Right lobe of liver (tissue), 6 donors: ENCODE data around the gene DOLPP1. TPM values are rescaled to one million over a fixed set of nuclear protein-coding genes. Genes with fewer than 3 reads are reported as not detected.

Experiments
- ATAC-seq, 4 donors: fragments of 200-7000 bp; cut with Tn5 transposase; one replicate each; pipeline ENCODE4 v1.9.1; 2020; ENCODE audit warnings: mild to moderate bottlenecking in 4 of 4, moderate library complexity in 4 of 4
- DNase-seq, 3 donors: peaks; one replicate each; pipeline ENCODE4 v3.0.0-alpha.2; 2020
- H3K27ac ChIP-seq, 3 donors: fragments of 200-600 bp; one replicate each; pipeline ENCODE4 v1.8.0; 2022
- H3K27me3 ChIP-seq, 2 donors: fragments of 200-600 bp; one replicate each; pipeline ENCODE4 v1.8.0; 2022
- H3K36me3 ChIP-seq, 4 donors: fragments of 200-600 bp; sonication (generic) in 1 of 4; one replicate each; pipeline versions ENCODE4 v1.5.1 to v1.8.0; 2017 to 2022; ENCODE audit warnings: control low read depth in 1 of 4
- H3K4me1 ChIP-seq, 4 donors: fragments of 200-600 bp; sonication (generic) in 1 of 4; one replicate each; pipeline versions ENCODE4 v1.5.1 to v1.8.0; 2017 to 2022; ENCODE audit warnings: control low read depth in 1 of 4
- H3K4me3 ChIP-seq, 3 donors: fragments of 200-600 bp; one replicate each; pipeline ENCODE4 v1.8.0; 2022
- H3K9me3 ChIP-seq, 4 donors: fragments of 200-600 bp; sonication (generic) in 1 of 4; one replicate each; pipeline versions ENCODE4 v1.5.1 to v1.8.0; 2017 to 2022; ENCODE audit warnings: control low read depth in 1 of 4
- CTCF ChIP-seq, 4 donors: fragments of 200-600 bp in 3 of 4; fragments of 450-650 bp in 1 of 4; IDR thresholded peaks; one replicate each; pipeline versions ENCODE4 v1.5.1 to v1.8.0; 2016 to 2022; ENCODE audit warnings: antibody characterized with exemption in 4 of 4, mild to moderate bottlenecking in 2 of 4
- POLR2A ChIP-seq: fragments of 450-650 bp; IDR thresholded peaks from one replicate; pipeline ENCODE4 v1.6.1; 2017; ENCODE audit warnings: antibody characterized with exemption, mild to moderate bottlenecking
- WGBS: methylation state at CpG from one replicate; pipeline ENCODE4 v1.1.6; 2018; ENCODE audit warnings: low coverage, low lambda C conversion rate; ENCODE audit not compliant: insufficient coverage; ENCODE audit errors: missing lambda C conversion rate; 5-methylcytosine and 5-hydroxymethylcytosine counted together
- intact Hi-C, 2 donors: fragments of 100-400 bp; cut with DNase I; formaldehyde crosslinking; loops; one replicate each; pipeline versions ENCODE4 v1.11.2 to v1.14.1; 2022
- total RNA-seq, 6 experiments: library from RNA; depleted of rRNA in 2 of 6; stranded (reverse); fragments of >200 nt in 2 of 6; fragmentation: NEBNext Ultra II Directional in 3 of 6; extraction: Animal tissue kit (Norgen Biotek cat#: 25700) in 3 of 6; gene quantifications; one replicate each; pipeline versions ENCODE4 v1.1.0 to v1.2.4, GENCODE V29; 2016 to 2023
- donor health status: DM: no; HTN: yes; CAD: no.
- donor health status: DM: no; HTN: no; CAD: no.
- donor health status: DM: no; HTN: no; CAD: no.
- donor health status: DM: no; HTN: yes; CAD: no.
- donor health status: DM: no; HTN: yes; CAD: no.

DOLPP1 gene
- total RNA-seq, 6 experiments from 2014 or later: 10.1 to 16.8 (median 13.3) TPM

GRCh38 chr9:129081388-129081904, 535 bp downstream of the DOLPP1 start:
- no peak for TF ChIP-seq POLR2A
- TF ChIP-seq CTCF (IDR thresholded peaks at IDR 0.05): no peak
- no peaks in the 10 kb centered on the region for H3K9me3 ChIP-seq
- H3K27ac ChIP-seq: peak overlapping the region; percentile 48 to 78 (median 61)
- peak overlapping the region; percentile 83 to 93 (median 90) for H3K4me3 ChIP-seq
- 2% methylated on average over 7 of the region's 30 CpGs for WGBS
- ATAC-seq (no peak), DNase-seq (peak in 1 of 3 donors; percentile 55)
- intact Hi-C loops: no loop called here
- no peaks in the 10 kb centered on the region for H3K27me3 ChIP-seq
- peaks cover 0 to 17% (median 8%) of the 10 kb centered on the region in 4 donors for H3K36me3 ChIP-seq
- peaks cover 0 to 62% (median 25%) of the 10 kb centered on the region in 4 donors for H3K4me1 ChIP-seq

GRCh38 chr9:129084087-129084486, 3.2 kb downstream of the DOLPP1 start:
- ATAC-seq (peak; percentile 34 to 52 (median 39)), DNase-seq (peak; percentile 65 to 89 (median 89))
- H3K27me3 ChIP-seq: no peaks in the 10 kb centered on the region
- intact Hi-C loops: no loop called here
- H3K4me1 ChIP-seq: peaks cover 0 to 49% (median 21%) of the 10 kb centered on the region in 4 donors
- TF ChIP-seq POLR2A (no peak), CTCF (IDR thresholded peaks at IDR 0.05) (no peak)
- peak overlapping the region in 2 of 3 donors; percentile 11 to 58 for H3K27ac ChIP-seq
- no peak overlapping the region for H3K4me3 ChIP-seq
- 32% methylated on average over 6 of the region's 7 CpGs for WGBS
- peaks cover 0 to 22% (median 11%) of the 10 kb centered on the region in 4 donors for H3K36me3 ChIP-seq
- H3K9me3 ChIP-seq: no peaks in the 10 kb centered on the region

- DNase-seq: peak; percentile 64 to 95 (median 94)
- TF ChIP-seq POLR2A: no peak
- TF ChIP-seq CTCF (IDR thresholded peaks at IDR 0.05): peak in 1 of 4 donors; percentile 13
- 22% methylated on average over 13 of the region's 15 CpGs for WGBS
Measured at GRCh38 chr9:129089246-129089645, 8.3 kb downstream of the DOLPP1 start.

GRCh38 chr9:129093602-129094386, 12.9 kb downstream of the DOLPP1 start:
- Histone ChIP-seq H3K36me3 (peaks cover 0 to 35% (median 17%) of the 10 kb centered on the region in 4 donors), H3K27ac (no peak overlapping the region)

More at GRCh38 chr9:129089246-129089645, 8.3 kb downstream of the DOLPP1 start:
- ATAC-seq: peak; percentile 83 to 94 (median 90)
- H3K4me3 ChIP-seq: no peak overlapping the region
- no peaks in the 10 kb centered on the region for H3K9me3 ChIP-seq
- intact Hi-C loops: no loop called here
- peak overlapping the region in 2 of 3 donors; percentile 69 to 86 for H3K27ac ChIP-seq
- peaks cover 0 to 27% (median 12%) of the 10 kb centered on the region in 4 donors for H3K4me1 ChIP-seq
- peaks cover 0 to 22% (median 11%) of the 10 kb centered on the region in 4 donors for H3K36me3 ChIP-seq
- H3K27me3 ChIP-seq: no peaks in the 10 kb centered on the region

More at GRCh38 chr9:129093602-129094386, 12.9 kb downstream of the DOLPP1 start:
- DNase-seq (peak in 1 of 3 donors; percentile 42), ATAC-seq (no peak)
- peaks cover 0 to 22% (median 9%) of the 10 kb centered on the region in 4 donors for H3K4me1 ChIP-seq
- no peaks in the 10 kb centered on the region for H3K9me3 ChIP-seq
- 66% methylated on average over 8 of the region's 20 CpGs for WGBS
- intact Hi-C loops: no loop called here
- H3K27me3 ChIP-seq: no peaks in the 10 kb centered on the region
- H3K4me3 ChIP-seq: no peak overlapping the region
- TF ChIP-seq POLR2A (no peak), CTCF (IDR thresholded peaks at IDR 0.05) (no peak)
